DOHH2 (cell line): Measurements from ENCODE around the gene STK4.

Experiments
- H3F3A ChIP-seq: fragments of 200-600 bp; sonication (generic), shearing (Covaris generic); 2 replicates; pipeline ENCODE4 v1.6.0; 2016; ENCODE audit warnings: antibody characterized with exemption, mild to moderate bottlenecking; ENCODE audit not compliant: control insufficient read depth, insufficient read depth
- H3K27ac ChIP-seq: fragments of 200-600 bp; sonication (generic); 2 replicates; pipeline ENCODE4 v1.5.1; 2014; ENCODE audit warnings: low read depth, mild to moderate bottlenecking, low read length, moderate library complexity
- H3K27me3 ChIP-seq: fragments of 200-600 bp; sonication (generic); 2 replicates; pipeline ENCODE4 v1.6.1; 2014; ENCODE audit warnings: mild to moderate bottlenecking, low read length, mixed read lengths; ENCODE audit not compliant: control insufficient read depth
- H3K36me3 ChIP-seq: fragments of 200-600 bp; sonication (generic); 2 replicates; pipeline ENCODE4 v1.6.1; 2014; ENCODE audit warnings: mild to moderate bottlenecking, low read length, moderate library complexity, mixed read lengths; ENCODE audit not compliant: control insufficient read depth
- H3K4me1 ChIP-seq: fragments of 200-600 bp; sonication (generic); 2 replicates; pipeline ENCODE4 v1.6.1; 2014; ENCODE audit warnings: mild to moderate bottlenecking, low read length, mixed read lengths; ENCODE audit not compliant: control insufficient read depth
- H3K4me2 ChIP-seq: fragments of 200-600 bp; sonication (generic); 2 replicates; pipeline ENCODE4 v1.6.0; 2014; ENCODE audit warnings: mild to moderate bottlenecking, low read length, moderate library complexity
- H3K4me3 ChIP-seq: fragments of 200-600 bp; sonication (generic); 2 replicates; pipeline ENCODE4 v1.5.1; 2014; ENCODE audit warnings: mild to moderate bottlenecking, low read length, mixed read lengths
- H3K79me2 ChIP-seq: fragments of 200-600 bp; sonication (generic); 2 replicates; pipeline ENCODE4 v1.6.1; 2014; ENCODE audit warnings: mild to moderate bottlenecking, low read length, mixed read lengths; ENCODE audit not compliant: control insufficient read depth
- H3K9me2 ChIP-seq: fragments of 200-600 bp; sonication (generic); replicated peaks from 2 replicates; pipeline ENCODE4 v1.6.1; 2014; ENCODE audit warnings: mild to moderate bottlenecking, low read length, mixed read lengths; ENCODE audit not compliant: control insufficient read depth
- H3K9me3 ChIP-seq: fragments of 200-600 bp; sonication (generic); 2 replicates; pipeline ENCODE4 v1.6.1; 2014; ENCODE audit warnings: antibody characterized with exemption, low read length, mixed read lengths; ENCODE audit not compliant: control insufficient read depth, insufficient read depth
- H4K20me1 ChIP-seq: fragments of 200-600 bp; sonication (generic); 2 replicates; pipeline ENCODE4 v1.6.0; 2014; ENCODE audit warnings: low read depth, mild to moderate bottlenecking, antibody characterized with exemption, low read length, moderate library complexity; ENCODE audit not compliant: control insufficient read depth, insufficient read depth
- EZH2phosphoT487 ChIP-seq: fragments of 200-600 bp; sonication (generic); IDR thresholded peaks from 2 replicates; pipeline ENCODE4 v1.6.1; 2017; ENCODE audit warnings: borderline replicate concordance, mild to moderate bottlenecking, antibody characterized with exemption, low read length, moderate library complexity, mixed read lengths
- TF ChIP-seq, protein P1 (sequence below): fragments of 200-600 bp; sonication (generic); IDR thresholded peaks from one replicate; pipeline ENCODE4 v1.5.1; 2014; ENCODE audit warnings: antibody characterized with exemption, mild to moderate bottlenecking, low read depth, low read length; ENCODE audit not compliant: poor library complexity, severe bottlenecking

The STK4 gene

DNA sequence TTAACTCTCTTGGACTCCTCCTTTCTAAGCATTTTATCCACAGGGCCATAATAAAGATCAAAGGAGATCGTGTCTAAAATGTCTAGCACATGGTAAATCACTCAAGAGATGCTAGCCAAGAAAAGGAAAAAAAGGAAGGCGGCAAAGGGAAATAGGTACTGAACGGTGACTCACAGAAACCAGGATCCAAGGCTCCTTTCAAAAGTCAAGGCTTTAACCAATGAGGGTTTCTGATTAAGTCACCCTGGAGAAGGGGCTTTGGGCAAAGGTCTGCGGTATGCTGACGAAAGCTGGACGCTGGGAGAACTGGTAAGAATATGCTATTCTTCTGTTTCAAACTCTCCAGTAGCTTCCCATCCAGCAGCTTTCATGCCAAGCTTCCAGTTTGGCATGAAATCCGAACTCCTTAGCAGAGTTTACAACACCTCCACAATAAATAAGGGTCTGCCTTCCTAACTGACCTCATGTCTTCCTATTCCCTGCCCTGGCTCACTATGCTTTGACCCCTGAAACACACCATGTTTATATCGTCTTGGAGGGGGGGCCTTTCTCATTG lies 7.2 kb upstream of the STK4 start:
- TF ChIP-seq, protein P1, sequence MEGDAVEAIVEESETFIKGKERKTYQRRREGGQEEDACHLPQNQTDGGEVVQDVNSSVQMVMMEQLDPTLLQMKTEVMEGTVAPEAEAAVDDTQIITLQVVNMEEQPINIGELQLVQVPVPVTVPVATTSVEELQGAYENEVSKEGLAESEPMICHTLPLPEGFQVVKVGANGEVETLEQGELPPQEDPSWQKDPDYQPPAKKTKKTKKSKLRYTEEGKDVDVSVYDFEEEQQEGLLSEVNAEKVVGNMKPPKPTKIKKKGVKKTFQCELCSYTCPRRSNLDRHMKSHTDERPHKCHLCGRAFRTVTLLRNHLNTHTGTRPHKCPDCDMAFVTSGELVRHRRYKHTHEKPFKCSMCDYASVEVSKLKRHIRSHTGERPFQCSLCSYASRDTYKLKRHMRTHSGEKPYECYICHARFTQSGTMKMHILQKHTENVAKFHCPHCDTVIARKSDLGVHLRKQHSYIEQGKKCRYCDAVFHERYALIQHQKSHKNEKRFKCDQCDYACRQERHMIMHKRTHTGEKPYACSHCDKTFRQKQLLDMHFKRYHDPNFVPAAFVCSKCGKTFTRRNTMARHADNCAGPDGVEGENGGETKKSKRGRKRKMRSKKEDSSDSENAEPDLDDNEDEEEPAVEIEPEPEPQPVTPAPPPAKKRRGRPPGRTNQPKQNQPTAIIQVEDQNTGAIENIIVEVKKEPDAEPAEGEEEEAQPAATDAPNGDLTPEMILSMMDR: no peak
- TF ChIP-seq EZH2phosphoT487: no peak
- H3K4me1 ChIP-seq: peaks cover 73% of the 10 kb centered on the region
- H3F3A ChIP-seq: 0 out of 2 replicates have a peak, but pooled peaks cover 2% of the 10 kb centered on the region
- H3K36me3 ChIP-seq: peaks cover 57% of the 10 kb centered on the region
- H3K27me3 ChIP-seq: no peaks in the 10 kb centered on the region
- H3K27ac ChIP-seq: peak overlapping the region; percentile 27; the same call in 1 of the 2 replicates
- H3K9me2 ChIP-seq: no peaks in the 10 kb centered on the region
- H4K20me1 ChIP-seq: peaks cover 13% of the 10 kb centered on the region
- peak overlapping the region; percentile 96 for H3K4me2 ChIP-seq
- peak overlapping the region; percentile 87 for H3K4me3 ChIP-seq
- H3K9me3 ChIP-seq: no peaks in the 10 kb centered on the region
- peaks cover 59% of the 10 kb centered on the region for H3K79me2 ChIP-seq

DNA sequence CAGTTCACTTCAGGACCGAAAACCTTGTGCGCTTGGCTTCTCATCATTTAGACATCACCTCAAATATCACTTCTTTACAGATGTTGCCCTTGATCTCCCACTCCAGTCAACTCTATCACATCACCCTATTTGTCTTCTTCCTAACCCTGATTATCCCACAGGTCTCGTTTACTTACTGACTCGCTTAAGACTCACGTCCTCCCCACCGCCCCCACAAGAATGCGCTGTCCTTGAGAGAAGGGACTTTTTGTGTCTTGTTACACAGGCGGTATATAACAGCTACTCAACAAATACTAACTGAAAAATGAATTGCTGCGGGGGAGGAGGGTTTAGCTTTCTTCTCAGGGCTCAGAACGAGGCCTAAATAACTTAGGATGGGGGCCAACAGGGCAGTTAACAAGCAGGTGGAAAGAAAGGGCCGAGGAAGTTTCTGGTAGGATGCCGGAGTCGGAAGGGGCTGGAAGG lies 6.6 kb upstream of the STK4 start:
- no peaks in the 10 kb centered on the region for H3K9me2 ChIP-seq
- peaks cover 52% of the 10 kb centered on the region for H3K36me3 ChIP-seq
- TF ChIP-seq, protein P1: peak; percentile 39
- TF ChIP-seq EZH2phosphoT487: no peak
- H3K79me2 ChIP-seq: peaks cover 59% of the 10 kb centered on the region
- H3F3A ChIP-seq: 0 out of 2 replicates have a peak, but pooled peaks cover 2% of the 10 kb centered on the region
- H3K27ac ChIP-seq: peak overlapping the region; percentile 27
- peak overlapping the region; percentile 96 for H3K4me2 ChIP-seq
- no peaks in the 10 kb centered on the region for H3K9me3 ChIP-seq
- H3K4me3 ChIP-seq: peak overlapping the region; percentile 87
- H4K20me1 ChIP-seq: peaks cover 13% of the 10 kb centered on the region
- peaks cover 76% of the 10 kb centered on the region for H3K4me1 ChIP-seq
- H3K27me3 ChIP-seq: no peaks in the 10 kb centered on the region

DNA sequence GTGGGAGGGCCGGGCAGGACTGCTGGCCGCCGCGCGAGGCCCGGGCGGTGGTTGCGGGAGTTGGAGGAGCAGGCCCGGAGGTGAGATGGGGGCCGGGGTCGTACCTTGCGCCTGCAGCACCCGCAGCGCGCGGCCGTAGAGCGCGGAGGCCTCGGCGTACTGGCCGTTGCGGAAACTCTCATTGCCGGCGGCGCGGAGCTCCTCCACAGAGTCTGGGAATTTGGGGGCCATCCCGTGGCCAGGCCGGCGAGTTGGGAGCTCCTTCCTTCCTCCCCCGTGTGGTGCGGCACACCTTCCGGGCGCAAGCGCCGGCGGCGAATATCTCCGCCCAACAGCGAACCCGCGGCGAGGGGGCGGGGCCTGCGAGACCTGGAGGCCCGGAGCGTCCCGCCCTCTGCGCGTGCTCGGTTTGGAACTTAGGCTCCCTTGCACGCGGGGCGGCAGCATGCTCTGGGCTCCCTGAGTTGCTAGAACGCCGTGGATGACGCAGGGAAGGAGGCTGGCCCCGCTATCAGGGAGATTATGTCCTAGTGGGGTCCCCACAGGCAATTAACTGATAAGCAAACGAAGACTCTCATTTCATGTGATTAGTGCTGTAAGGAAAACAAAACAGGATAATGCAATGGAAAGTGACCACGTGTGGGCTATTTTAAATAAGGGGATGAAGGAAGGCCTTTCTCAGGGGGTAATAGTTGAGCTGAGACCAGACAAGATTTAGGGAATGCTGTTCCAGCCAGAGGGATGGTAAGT lies 6.0 kb upstream of the STK4 start, which contains the start of gene TOMM34:
TOMM34 (minus strand) TSS at position 295 of the 750 bp plus-strand sequence; CDS start at position 231, 64 bp downstream.
- Histone ChIP-seq H3K4me3 (peak within 1 kb of the TSS; percentile 87), H3K9me3 (no peaks in the 10 kb centered on the region), H4K20me1 (peaks cover 10% of the 10 kb centered on the region), H3F3A (peaks cover 5% of the 10 kb centered on the region; the same call in 1 of the 2 replicates), H3K79me2 (peaks cover 53% of the 10 kb centered on the region), H3K4me1 (peaks cover 76% of the 10 kb centered on the region), H3K27me3 (no peaks in the 10 kb centered on the region), H3K4me2 (peak within 1 kb of the TSS; percentile 96), H3K36me3 (peaks cover 46% of the 10 kb centered on the region), H3K9me2 (no peaks in the 10 kb centered on the region), H3K27ac (peak within 1 kb of the TSS; percentile 27)
- TF ChIP-seq, protein P1: no peak
- no peak for TF ChIP-seq EZH2phosphoT487
